HG03521 (cell line): Measurements from ENCODE around the gene INSRR.

Experiments
- ATAC-seq: cut with Tn5 transposase; IDR thresholded peaks from one replicate; pipeline ENCODE4 v1.9.1; 2021; ENCODE audit warnings: mild to moderate bottlenecking, moderate library complexity; ENCODE audit not compliant: unreplicated experiment

Gene INSRR

DNA sequence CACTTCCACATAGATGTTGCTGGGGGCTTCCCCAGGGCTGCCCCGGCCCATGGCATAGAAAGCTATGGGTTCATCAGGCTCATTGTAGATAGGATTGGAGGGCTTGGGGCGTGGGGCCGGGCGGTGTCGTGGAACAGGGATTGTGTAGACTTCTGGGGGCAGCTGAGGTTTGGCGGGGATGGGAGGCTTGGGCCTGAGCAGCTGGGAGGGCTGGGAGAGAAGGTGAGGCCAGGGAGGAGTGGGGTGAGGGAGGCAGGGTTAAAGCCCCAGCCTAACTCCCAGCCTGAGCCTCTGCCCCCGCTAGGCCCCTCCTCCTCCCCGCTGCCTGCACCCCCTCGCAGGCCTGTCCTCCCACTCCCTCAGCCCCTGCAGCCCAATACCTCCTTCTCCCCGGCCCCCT, 49.6 kb downstream of the INSRR start:
- ATAC-seq, result no peak

DNA sequence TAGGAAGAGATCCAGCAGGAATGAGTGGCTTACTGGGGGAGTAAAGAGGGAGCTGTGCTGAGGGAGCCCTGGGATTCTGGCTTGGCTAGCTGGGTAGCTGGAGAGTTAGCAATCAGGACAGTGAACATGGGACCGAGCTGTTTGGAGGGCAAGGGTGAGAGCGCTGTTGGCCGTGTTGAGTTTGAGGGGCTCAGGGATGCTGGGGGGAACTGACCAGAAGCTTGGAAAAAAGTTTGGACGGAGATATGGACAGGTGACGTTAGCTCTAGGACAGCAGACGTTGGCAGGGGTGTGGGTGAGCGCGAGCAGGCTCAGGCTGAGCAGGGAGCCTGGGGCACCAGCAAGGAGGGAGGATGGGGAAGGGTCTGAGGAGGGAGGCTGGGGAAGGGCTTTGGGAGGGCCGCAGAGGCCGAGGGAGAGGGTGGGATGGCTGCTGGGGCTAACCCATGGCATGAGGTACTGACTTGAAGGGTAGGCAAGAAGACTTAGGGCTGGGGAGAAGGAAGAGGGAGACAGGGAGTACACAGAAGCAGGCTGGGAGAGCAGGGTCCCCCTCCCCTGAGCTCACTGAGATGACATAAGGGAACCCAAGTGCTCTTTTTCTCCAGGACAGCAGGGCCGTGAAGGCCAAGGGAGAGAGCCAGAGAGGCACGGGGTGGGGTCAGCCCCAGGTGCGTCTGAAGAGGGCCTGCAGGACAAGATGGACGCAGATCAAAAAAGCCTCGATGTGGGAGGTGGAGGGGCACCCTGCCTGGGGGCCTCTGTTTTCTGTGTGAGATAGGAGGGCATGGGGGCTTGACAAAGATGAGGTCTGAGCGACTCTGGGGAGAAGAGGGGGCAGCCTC, 50.5 kb downstream of the INSRR start:
- ATAC-seq, result no peak

- no peak for ATAC-seq
These were observed 51.3 kb downstream of the INSRR start for GRCh38 chr1:156807627-156808026.

- no peak for ATAC-seq
These were observed 52.1 kb downstream of the INSRR start for GRCh38 chr1:156806512-156807440.

DNA sequence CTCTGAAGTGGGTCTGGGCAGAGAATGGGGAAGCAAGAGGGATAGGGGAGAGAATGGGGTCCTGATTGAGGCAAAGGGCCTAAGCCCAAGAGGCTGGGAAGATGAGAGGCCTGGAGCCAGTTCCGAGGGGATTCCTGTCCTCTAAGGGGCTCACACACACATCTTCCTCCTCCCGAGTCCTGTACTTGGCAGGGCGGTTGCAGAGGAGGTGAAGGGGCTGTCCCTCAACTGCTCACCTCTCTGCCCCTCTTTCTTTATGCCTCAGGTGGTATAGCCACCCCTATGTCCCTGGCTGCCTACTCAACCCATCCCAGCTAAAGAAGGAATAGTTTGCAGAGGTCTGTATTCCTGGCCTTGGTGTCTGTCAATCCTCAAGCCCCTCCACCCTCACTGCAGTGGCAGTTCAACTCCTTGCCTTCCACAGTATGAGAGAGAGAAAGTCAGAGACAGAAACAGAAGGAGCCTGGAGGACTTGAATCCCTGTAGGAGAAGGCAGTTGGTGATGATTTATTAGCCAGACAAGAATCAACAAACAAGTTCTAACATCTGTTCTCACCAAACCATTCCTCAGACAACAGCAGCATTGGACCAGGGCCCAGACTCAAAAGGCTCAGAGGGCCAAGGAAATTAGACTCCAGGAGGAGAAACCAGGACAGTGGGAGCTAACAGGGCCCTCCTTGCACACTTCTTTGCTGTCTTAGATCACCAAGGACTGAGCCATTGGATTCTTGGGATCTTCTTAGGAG, 53.0 kb downstream of the INSRR start:
- ATAC-seq, result no peak

DNA sequence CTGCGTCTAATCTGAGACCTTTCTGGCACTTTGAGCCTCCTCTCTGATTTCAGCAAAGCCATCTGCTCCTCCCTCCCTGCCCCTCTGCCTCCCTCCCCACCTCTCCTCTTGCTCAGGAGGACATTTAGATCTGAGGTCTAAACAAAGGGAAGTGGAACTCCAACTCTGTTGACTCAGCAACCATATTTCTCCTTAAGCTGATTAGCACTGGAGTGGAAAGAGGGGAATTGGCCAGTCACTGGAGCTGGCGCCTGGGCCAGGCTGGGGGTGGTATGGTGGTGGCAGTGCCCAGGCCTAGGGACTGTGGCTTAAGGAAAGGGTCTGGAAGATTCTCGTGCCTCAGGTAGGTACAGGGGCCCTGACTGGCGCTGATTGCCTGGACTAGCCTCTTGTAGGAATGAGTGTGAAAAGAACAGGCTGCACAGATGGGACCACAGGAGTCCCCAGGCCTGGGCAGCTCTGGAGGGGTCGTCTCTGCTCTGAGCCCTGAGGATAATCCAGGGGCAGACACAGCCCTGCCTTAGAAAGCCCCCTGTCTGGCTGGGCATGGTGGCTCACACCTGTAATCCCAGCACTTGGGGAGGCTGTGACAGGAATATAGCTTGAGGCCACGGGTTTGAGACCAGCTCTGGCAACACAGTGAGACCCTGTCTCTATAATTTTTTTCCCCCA, 54.2 kb downstream of the INSRR start:
- no peak for ATAC-seq

DNA sequence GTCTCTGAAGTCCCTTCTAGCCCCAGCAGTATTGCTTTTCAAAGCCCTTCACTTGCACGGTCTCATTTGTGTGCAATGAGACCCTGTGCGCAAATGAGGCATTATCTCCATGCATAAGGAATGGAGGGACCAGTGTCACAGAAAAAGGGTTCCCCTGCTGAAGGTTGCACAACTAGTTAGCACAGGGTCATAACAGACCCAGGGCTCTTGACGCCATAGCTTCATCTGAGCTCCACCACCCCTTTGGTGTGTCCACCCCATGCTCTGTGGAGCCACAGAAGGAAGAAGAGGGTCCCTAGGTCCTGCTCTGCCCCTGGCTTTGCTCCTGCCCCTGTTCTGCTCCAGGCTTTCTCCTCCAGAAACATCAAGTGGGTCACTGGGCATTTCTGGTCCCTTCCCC, 54.9 kb downstream of the INSRR start:
- ATAC-seq, result no peak

- ATAC-seq, result no peak
These were observed 55.6 kb downstream of the INSRR start for GRCh38 chr1:156803086-156803851.

- no peak for ATAC-seq
These were observed 56.4 kb downstream of the INSRR start for GRCh38 chr1:156802421-156802935.

GRCh38 chr1:156801409-156802121, 57.4 kb downstream of the INSRR start:
- no peak for ATAC-seq

DNA sequence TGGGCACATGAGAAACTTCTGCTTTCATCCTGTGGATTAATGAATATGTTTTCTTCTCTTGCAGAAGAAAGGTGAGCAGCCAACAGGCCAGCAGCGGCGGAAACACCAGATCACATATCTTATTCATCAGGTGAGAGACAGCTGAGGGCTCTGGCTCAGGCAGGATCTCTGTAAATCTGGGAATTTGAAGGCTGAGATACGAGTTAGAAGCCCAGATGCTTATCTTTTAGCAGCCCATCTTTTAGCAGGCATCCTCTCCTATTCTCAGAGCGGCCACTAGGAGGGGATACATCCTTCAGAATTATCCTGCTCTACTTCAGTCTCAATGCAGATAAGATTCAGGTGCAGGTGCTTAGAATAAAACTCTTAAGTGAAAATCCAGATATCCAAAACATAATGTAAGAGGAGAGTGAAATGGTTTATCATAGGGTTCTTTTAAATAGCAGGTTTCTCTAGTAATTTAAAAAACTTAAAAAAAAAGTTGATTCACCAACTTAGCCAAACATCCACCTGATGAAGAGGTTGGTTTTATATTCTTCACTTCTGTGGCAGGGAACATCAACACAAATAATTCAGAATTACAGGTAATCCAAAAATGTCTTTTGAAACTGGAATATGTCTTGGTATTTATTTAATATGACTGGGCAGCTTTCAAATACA, 61.6 kb downstream of the INSRR start:
- no peak for ATAC-seq

DNA sequence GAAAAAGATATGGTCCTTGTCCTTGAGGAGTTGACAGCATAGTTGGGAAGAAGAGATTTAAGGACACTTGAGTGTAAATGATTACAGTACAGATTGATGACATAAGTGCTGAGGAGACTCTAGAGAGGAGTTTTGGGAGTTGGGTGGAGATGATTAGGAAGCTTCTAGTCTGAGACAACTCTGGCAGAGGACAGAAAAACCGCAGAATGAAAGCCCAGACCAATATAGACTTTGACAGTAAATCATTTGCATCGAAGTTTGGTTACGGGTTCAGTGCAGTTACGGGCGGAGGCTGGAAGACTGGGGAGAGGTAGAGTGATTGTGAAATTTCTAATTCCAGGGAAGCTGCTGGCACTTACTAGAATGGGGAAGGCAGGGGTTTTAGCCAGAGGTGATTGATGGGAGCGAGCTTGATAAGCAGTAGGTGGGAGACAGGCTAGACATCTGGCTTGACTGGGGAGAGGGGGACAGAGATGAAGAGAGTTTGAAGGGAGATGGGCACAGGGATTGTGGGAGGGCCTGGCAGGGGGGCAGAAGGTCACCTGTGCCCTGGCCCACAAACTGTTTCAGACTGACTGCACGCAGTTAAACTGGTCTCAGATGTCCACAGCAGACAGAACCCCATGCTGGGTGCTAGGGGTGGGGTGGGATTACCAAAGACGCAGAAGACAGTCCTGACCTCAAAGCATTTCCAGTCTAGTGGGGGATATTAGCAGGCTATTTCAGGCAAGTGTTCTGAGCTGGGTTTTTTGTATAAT, 62.4 kb downstream of the INSRR start:
- ATAC-seq, result no peak

DNA sequence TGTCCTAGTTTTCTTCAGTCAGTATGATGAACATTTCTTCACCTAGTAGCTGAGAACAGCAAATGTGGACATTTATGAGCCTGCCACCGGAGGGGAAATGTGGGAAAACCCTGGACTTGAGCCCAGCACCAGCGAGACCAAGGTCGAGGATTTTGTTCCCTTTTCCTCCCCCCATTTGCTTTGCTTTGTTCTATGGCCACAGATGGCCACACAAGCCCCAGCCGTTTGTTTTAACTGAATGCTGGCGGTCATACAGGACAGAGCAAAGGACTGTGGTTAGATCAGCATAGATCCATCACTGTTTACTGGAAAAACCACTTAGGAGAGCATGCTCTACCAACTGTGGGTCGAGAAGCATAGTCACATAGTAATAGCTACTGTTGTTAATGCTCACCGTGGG, 63.1 kb downstream of the INSRR start:
- ATAC-seq, result no peak

DNA sequence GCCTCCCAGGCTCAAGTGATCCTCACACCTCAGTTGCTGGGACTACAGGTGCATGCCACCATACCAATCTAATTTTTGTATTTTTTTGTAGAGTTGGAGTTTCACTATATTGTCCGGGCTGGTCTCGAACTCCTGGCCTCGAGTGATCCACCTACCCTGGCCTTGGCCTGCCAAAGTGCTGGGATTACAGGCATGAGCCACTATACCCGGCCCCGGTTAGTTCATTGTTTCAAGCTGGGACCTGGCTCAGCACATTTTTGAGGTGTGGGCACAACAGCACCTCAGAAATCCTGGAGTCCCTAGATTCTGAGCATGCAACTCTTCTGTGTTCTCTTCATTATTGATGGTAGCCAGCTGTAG, 63.6 kb downstream of the INSRR start:
- ATAC-seq, result no peak

DNA sequence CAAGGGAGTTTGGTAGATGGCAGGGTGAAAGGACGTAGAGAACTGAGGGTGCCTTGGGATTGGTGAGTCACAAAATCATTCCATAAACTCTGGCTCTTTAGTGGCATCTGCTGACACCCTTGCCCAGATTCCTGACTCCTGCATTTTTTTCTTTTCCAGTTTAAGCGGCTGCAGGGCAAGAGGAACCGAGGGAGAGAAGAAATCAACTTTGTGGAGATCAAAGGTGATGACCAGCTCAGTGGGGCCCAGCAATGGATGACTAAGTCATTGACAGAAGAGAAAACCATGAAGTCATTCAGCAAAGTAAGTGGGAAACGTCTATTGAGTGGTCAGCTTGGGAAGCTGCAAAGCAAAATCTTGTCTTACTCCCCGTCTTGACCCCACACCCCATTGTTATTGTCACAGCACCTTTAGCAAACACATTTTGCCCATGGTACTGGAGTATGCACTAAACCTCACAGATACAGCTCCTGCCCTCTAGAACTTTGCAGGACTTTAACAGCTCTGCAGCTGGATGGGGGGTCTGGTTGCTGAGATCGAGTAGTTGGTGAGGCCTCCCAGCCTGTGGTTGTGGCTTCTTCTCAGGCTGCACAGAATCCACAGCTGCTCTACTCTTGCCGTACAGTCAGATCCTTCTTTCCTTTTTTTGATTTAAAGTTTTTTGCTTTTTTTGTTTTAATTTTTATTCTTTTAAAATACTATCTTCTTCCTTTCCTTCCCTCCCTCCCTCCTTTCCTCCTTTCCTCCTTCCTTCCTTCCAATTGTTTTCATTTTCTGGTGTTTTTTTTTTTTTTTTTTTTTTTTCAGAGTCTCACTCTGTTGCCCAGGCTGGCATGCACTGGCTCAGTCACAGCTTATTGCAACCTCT, 64.2 kb downstream of the INSRR start:
- ATAC-seq, result no peak
